Islet of Langerhans (tissue), 1 donor: ENCODE measurements around the gene RHOT2.

Experiments used
- FAIRE-seq: peaks from one replicate; lab custom pipeline; 2011; peaks lifted over from hg19 to GRCh38; lab: Jason Lieb, UNC

RHOT2 gene

GRCh38 chr16:715477-716199, 47.7 kb downstream of the RHOT2 start:
- FAIRE-seq = no peak

GRCh38 chr16:716200-716568, 48.3 kb downstream of the RHOT2 start:
- FAIRE-seq = no peak

GRCh38 chr16:716768-717325, 48.9 kb downstream of the RHOT2 start:
- FAIRE-seq = no peak

DNA sequence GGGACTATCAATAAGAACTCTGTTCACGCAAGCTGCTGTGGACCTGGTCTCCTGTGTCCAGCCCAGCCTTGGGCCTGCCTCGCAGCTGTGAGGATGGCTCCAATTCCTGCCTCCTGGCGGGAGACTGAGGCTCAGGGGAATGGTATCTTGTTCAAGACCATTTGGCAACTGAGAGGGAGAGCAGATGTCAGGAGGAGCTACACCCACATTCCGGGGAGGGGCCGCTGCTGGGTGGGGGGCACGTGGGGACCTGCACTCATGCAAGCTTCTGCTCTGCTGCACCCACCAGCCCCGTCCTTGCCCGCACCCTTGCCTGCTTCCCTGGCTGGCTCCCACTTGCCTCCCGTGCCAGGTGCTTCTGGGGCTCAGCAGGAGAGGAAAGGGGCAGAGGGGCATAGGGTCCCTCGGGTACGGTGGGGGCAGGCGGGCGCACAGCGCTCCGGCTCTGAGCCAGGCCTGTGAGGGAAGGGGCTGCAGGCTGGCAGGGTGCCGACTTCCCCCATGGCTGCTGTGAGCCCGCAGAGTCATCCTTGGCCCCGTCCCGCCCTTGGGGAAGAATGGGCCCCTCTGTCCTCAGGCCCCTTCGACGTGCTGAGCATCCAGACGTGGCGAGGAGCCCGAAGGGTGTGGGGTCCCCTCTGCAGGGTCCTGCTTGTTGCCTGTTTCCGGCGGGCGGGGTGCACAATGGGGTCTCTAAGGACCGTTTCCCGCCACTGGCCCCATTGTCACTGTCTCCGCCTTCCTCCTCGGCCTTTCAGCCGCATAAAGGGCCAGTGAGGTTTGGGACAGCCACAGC, 49.7 kb downstream of the RHOT2 start:
- FAIRE-seq = no peak

- no peak for FAIRE-seq
Observed at GRCh38 chr16:718389-718788, 50.5 kb downstream of the RHOT2 start.

DNA sequence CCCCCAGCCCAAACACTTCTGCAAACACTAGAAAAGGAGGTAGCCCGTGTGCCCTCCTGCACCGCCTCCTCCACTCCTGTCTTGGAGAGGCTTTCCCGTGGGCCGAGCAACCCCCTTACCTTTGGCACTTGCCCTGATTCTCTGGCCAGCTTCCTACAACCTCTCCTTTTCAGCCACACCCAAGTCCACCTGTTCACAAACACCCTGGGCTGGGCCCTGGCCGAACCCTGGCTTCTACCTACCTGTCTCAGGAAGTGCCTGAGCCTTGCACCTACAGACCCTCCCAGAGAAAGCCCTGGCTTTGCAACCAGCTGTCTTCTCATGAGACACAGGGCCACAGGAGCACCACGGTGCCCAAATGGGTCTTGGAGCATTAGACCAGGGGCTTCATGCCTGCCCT, 51.0 kb downstream of the RHOT2 start:
- no peak for FAIRE-seq

DNA sequence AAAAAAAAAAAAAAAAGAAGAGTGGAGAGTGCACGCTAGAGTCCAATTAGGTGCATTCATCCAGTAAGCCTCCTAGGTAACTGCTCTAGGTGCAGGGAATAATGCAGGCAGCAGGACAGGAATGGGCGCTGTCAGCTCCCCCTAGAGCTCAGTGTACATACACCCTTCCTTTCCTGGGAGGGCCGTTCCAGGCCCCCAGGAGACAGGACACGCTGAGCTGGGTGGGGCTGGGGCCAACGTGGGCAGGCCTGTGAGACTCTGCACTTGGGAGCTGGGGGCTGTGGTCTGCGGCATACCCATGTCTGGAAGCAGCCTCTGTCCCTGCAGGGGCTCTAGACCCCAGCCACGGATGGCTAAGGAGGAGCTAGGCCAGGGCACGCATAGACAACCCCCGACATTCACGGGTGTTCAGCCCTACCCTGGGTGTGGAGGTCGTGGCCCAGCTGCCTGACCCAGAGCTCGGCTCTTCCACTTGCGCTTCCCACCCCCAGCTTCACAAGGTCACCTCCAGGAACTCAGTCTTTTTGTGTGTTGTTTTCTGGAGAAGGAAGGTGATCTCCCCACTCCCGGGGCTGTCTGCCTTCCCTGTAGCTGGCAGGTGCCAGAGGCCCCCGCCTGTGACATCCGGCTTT, 52.0 kb downstream of the RHOT2 start:
- no peak for FAIRE-seq

- FAIRE-seq = no peak
Observed at GRCh38 chr16:720447-720989, 52.6 kb downstream of the RHOT2 start.

- FAIRE-seq = no peak
Observed at GRCh38 chr16:720990-721764, 53.2 kb downstream of the RHOT2 start, which contains the start of gene ANTKMT. Gene ANTKMT (plus strand): TSS chr16:721146. CDS start chr16:721275, 129 bp downstream.

DNA sequence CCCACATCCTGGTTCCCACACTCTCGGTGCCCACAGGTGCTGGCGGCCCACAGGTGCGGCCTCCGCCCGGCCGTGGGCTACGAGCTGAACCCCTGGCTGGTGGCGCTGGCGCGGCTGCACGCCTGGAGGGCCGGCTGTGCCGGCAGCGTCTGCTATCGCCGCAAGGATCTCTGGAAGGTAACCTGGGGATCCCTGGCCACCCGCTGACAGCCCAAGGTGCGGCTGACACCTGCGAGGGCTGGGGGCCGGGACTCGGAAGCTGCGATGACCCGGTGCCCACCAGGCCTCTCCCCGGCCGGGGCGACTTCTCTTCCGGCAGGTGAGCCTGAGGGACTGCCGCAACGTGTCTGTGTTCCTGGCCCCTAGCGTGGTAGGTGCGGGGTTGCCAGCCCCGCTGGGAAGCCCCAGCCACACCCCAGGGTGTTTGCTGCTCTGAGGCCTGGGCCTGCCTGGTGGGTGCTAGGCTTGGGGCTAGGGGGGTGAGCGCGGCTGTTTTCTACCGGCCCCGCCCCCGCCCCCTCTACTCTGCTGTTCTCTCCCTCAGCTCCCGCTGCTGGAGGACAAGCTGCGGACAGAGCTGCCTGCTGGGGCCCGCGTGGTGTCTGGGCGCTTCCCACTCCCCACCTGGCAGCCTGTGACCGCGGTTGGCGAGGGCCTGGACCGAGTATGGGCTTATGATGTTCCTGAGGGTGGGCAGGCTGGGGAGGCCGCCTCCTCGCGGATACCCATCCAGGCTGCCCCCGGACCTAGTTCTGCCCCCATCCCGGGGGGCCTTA, 54.0 kb downstream of the RHOT2 start:
- no peak for FAIRE-seq

GRCh38 chr16:722835-723633, 55.1 kb downstream of the RHOT2 start:
- no peak for FAIRE-seq

GRCh38 chr16:723695-724094, 55.8 kb downstream of the RHOT2 start:
- FAIRE-seq = no peak
